GM13976 (cell line): ENCODE data around the gene SOX6.

ENCODE experiments used
- DNase-seq: peaks from one replicate; pipeline ENCODE4 v3.0.0; 2012; ENCODE audit warnings: low spot score
- CTCF ChIP-seq: IDR thresholded peaks from 2 replicates; pipeline ENCODE4 v1.5.1; 2012; ENCODE audit warnings: borderline replicate concordance, mild to moderate bottlenecking; ENCODE audit not compliant: insufficient read depth; ENCODE audit errors: extremely low read depth, missing control alignments, control extremely low read depth
- in situ Hi-C: fragments of 300-500 bp; cut with MboI; formaldehyde crosslinking; loops from one replicate; pipeline ENCODE4 v1.12.0; 2022; ENCODE audit warnings: low sequenced_read_pairs, mixed read lengths, inconsistent platforms; ENCODE audit not compliant: unreplicated experiment

SOX6 gene

GRCh38 chr11:16346975-16347374 lies 9.4 kb downstream of the SOX6 start:
- no peak for DNase-seq
- no peak for TF ChIP-seq CTCF
- in situ Hi-C loops = no loop called here

GRCh38 chr11:16341853-16342252 lies 14.5 kb downstream of the SOX6 start:
- no peak for TF ChIP-seq CTCF
- no peak for DNase-seq
- in situ Hi-C loops = no loop called here

- no peak for DNase-seq
- TF ChIP-seq CTCF = no peak
- in situ Hi-C loops = no loop called here
Observed at GRCh38 chr11:16338393-16338792, 18.0 kb downstream of the SOX6 start.

DNA sequence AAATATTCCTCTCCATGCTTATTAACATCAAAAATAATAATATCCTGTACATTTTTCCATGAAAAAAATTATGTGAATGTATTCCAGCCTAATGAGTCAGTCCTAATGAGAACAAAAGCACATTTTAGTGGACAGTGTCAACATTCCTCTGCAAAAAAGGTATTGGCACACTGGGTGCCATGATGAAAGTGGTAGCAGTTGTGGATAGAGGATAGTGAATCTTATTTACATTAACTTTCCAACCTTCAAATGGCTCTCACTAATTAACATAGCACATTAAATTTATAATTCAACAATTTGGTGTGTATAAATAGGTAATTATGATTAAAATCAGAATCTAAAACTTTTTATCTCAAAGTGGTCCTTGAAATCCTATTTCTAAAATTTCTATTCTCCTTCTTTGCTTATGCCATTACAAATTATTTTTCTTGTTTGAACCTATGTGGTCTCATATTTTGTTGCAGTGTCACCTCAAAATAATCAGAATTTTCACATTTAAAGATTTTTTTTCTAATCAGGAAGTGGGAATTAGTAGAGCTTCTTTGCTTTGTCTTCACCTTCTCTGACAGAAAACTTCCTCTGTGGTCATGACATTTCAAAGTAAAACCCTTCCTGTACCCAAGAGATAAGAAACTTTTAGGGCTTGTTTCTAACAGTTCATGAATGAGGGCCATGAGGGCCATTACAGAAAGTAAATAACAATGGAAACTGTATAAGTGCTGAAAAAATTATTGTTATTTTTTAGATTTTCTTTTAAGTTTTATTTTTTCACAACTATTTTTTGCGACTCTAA lies 18.7 kb downstream of the SOX6 start:
- in situ Hi-C loops = no loop called here
- no peak for DNase-seq
- no peak for TF ChIP-seq CTCF

DNA sequence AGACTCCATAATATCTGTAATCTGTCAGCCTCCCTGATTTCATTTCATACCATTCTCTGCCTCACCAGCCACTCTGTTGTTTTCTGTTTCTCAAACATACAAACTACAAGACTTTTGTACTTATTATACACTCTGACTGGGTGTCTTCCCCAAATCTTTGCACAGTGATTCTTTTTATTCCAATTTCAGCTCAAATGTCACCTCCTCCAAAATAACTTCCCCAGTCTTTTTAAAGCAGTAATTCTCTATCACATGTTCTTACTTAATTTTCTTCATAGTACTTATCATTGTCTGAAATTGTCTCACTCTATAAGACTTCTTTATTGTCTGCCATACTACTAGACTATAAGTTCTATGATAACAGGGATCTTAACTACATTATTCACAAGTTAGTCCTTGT lies 19.6 kb downstream of the SOX6 start:
- TF ChIP-seq CTCF = no peak
- DNase-seq = no peak
- in situ Hi-C loops = no loop called here

DNA sequence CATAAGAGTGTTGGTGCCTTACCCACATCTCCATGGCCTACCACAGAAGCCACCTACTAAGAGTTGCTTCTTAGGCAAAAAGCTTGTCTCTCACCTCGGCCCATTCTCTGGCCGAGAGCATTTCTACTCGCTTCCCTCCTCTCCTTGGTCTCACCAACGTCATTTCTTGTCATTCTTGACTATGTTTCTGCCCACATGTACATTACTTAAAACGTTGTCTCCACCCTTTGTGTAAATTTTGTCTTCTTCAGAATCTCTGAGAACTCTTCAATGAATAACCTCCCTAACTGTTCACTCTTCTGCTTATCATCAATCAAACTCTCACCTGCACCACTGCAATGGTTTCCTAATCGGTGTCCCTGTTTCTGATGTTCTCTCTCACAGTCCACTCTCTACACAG lies 20.1 kb downstream of the SOX6 start:
- in situ Hi-C loops = no loop called here
- no peak for DNase-seq
- no peak for TF ChIP-seq CTCF

DNA sequence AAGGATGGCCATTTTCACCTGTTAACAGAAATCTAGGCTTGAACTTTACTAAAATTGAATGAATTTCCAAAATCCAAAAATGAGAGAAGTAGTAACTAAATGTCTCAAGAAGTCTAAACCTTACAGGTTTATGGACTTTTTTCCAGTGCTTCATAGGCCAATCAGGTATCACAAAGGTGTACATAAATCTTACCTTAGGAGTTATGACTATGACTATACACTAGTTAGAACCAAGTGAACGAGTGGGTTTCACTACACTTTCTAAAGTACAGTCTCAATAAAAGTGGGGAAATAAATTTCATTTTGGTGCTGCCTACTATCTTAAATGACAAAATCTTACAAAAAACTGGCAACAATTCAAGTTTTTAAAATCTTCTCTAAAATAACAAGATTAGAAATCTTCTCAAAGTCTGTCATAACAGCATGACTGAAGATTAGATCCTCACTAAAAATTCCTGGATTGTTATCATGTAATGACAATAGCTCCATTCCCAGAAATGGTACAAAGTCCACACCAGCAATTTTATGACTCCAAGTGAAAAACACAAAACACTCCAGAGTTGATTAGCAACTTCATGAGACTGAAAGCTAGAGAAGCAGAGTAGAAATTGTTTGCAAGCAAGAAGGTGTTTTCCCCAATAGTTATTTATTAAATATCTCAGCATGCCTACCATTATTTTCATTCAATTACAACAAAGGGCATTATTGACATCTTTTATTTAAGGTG lies 20.9 kb downstream of the SOX6 start:
- TF ChIP-seq CTCF = no peak
- DNase-seq = no peak
- in situ Hi-C loops = no loop called here
